SK-N-SH (cell line): ENCODE measurements around the gene SNX6. TPM values are rescaled to one million over a fixed set of nuclear protein-coding genes. Genes with fewer than 3 reads are reported as not detected.
"Not testable (repeated sequence)": the region's sequence is repeated elsewhere in the genome, so short reads cannot be mapped to it uniquely, and the experiment has no call there.

Experiments
- CTCF ChIA-PET: fragments of 300-600, 350-600 bp; formaldehyde crosslinking; extraction: SDS; loops from one replicate; lab custom pipeline; 2021; lab: Yijun Ruan, JAX
- POLR2A ChIA-PET: fragments of 350-600 bp; sonication (Branson Sonifier 250); formaldehyde crosslinking; extraction: SDS; loops from one replicate; lab custom pipeline; 2020; ENCODE audit warnings: antibody characterized with exemption, inconsistent platforms; lab: Yijun Ruan, JAX
- DNase-seq: peaks from one replicate; pipeline ENCODE4 v3.0.0; 2012
- H2AFZ ChIP-seq: fragments of 200-600 bp; sonication (generic); 2 replicates; pipeline ENCODE4 v1.8.1; 2016; ENCODE audit warnings: antibody characterized with exemption, mild to moderate bottlenecking, low read depth
- H3F3A ChIP-seq: fragments of 200-600 bp; sonication (generic); replicated peaks from 2 replicates; pipeline ENCODE3; 2016; ENCODE audit warnings: antibody characterized with exemption, mild to moderate bottlenecking; ENCODE audit not compliant: insufficient read depth
- H3K27ac ChIP-seq, 2 experiments: fragments of 200-500 bp in 1 of 2; fragments of 200-600 bp in 1 of 2; sonication (Bioruptor generic) in 1 of 2; sonication (generic), shearing (Covaris generic) in 1 of 2; 2 replicates each; pipeline versions ENCODE4 v1.5.1 to v1.6.1; 2014 to 2016; ENCODE audit warnings: low read depth in 2 of 2, inconsistent platforms in 1 of 2, low read length in 1 of 2, mild to moderate bottlenecking in 1 of 2, mixed read lengths in 1 of 2
- H3K27me3 ChIP-seq: fragments of 200-600 bp; sonication (generic), shearing (Covaris generic); 2 replicates; pipeline ENCODE4 v1.6.1; 2016; ENCODE audit warnings: mixed run types; ENCODE audit not compliant: insufficient read depth
- H3K36me3 ChIP-seq, 2 experiments: fragments of 200-500 bp in 1 of 2; fragments of 200-600 bp in 1 of 2; sonication (Bioruptor generic) in 1 of 2; sonication (generic) in 1 of 2; replicated peaks in 1 of 2; 2 replicates each; pipeline versions ENCODE3 to v1.5.1; 2014 to 2016; ENCODE audit warnings: low read length in 1 of 2, mild to moderate bottlenecking in 1 of 2; ENCODE audit not compliant: insufficient read depth in 2 of 2, control insufficient read depth in 1 of 2
- H3K4me1 ChIP-seq, 2 experiments: fragments of 200-500 bp in 1 of 2; fragments of 200-600 bp in 1 of 2; sonication (Bioruptor generic) in 1 of 2; sonication (generic), shearing (Covaris generic) in 1 of 2; 2 replicates each; pipeline versions ENCODE4 v1.5.1 to v1.6.1; 2014 to 2016; ENCODE audit warnings: low read depth in 1 of 2, low read length in 1 of 2, mixed run types in 1 of 2; ENCODE audit not compliant: insufficient read depth in 2 of 2, control insufficient read depth in 1 of 2
- H3K4me2 ChIP-seq: fragments of 200-600 bp; sonication (generic), shearing (Covaris generic); 2 replicates; pipeline ENCODE4 v1.6.1; 2017; ENCODE audit warnings: mixed run types
- H3K4me3 ChIP-seq, 2 experiments: fragments of 200-500 bp in 1 of 2; fragments of 200-600 bp in 1 of 2; sonication (Bioruptor generic) in 1 of 2; sonication (generic), shearing (Covaris generic) in 1 of 2; 2 replicates each; pipeline versions ENCODE4 v1.5.1 to v1.8.1; 2014 to 2016; ENCODE audit warnings: low read depth in 2 of 2, inconsistent platforms in 1 of 2, low read length in 1 of 2, mild to moderate bottlenecking in 1 of 2, mixed read lengths in 1 of 2, moderate library complexity in 1 of 2
- H3K79me2 ChIP-seq: fragments of 200-600 bp; sonication (generic); 2 replicates; pipeline ENCODE4 v1.8.1; 2017; ENCODE audit warnings: mild to moderate bottlenecking; ENCODE audit not compliant: insufficient read depth
- H3K9ac ChIP-seq: fragments of 200-600 bp; sonication (generic); 2 replicates; pipeline ENCODE4 v1.6.1; 2017; ENCODE audit warnings: mixed run types
- H3K9me2 ChIP-seq: fragments of 200-600 bp; sonication (generic); 2 replicates; pipeline ENCODE4 v1.6.1; 2017; ENCODE audit warnings: mixed run types
- H3K9me3 ChIP-seq: fragments of 200-600 bp; sonication (generic); 2 replicates; pipeline ENCODE4 v1.6.1; 2017; ENCODE audit warnings: mixed run types, mild to moderate bottlenecking, moderate library complexity
- H4K20me1 ChIP-seq: fragments of 200-600 bp; sonication (generic); 2 replicates; pipeline ENCODE4 v1.6.1; 2017; ENCODE audit warnings: mild to moderate bottlenecking, mixed run types; ENCODE audit not compliant: insufficient read depth
- ELF1 ChIP-seq: IDR thresholded peaks from 2 replicates; pipeline ENCODE4 v1.4.0; 2012
- FOXJ3 ChIP-seq: sonication (generic); formaldehyde crosslinking; IDR thresholded peaks from 2 replicates; pipeline ENCODE4 v1.5.1; 2020; ENCODE audit warnings: mild to moderate bottlenecking, missing genetic modification reagents
- MAX ChIP-seq: IDR thresholded peaks from 2 replicates; pipeline ENCODE4 v1.4.0; 2012; ENCODE audit warnings: low read depth
- TCF12 ChIP-seq: IDR thresholded peaks from 2 replicates; pipeline ENCODE4 v1.4.0; 2012
- WGBS: methylation state at CpG from one replicate; pipeline ENCODE4 v1.1.6; 2017; ENCODE audit warnings: low lambda C conversion rate; 5-methylcytosine and 5-hydroxymethylcytosine counted together
- polyA plus RNA-seq, 3 experiments: library from polyadenylated mRNA; depleted of rRNA; stranded (reverse); fragments of >200 nt; gene quantifications; 2 replicates each; pipeline ENCODE4 v1.2.3, GENCODE V29; 2012
- small RNA-seq, 7 experiments: library from RNA; depleted of rRNA; stranded (forward); fragments of <200 nt; gene quantifications; one replicate each; pipeline ENCODE3, GENCODE V24; 2012

The SNX6 gene
- polyA plus RNA-seq, 1 of the 3 experiments (the other 2 are of a cell fraction): 33.1 TPM

GRCh38 chr14:34522496-34522895 is 107.5 kb downstream of the SNX6 start:
- Histone ChIP-seq H3K79me2 (no peaks in the 10 kb centered on the region), H3K27ac (no peak overlapping the region), H3K4me1 (no peaks in the 10 kb centered on the region), H3K4me2 (no peak overlapping the region), H3K27me3 (no peaks in the 10 kb centered on the region), H3K9me2 (no peaks in the 10 kb centered on the region), H3F3A (peaks cover 8% of the 10 kb centered on the region), H3K4me3 (no peak overlapping the region), H4K20me1 (no peaks in the 10 kb centered on the region), H3K9me3 (no peaks in the 10 kb centered on the region), H2AFZ (no peak overlapping the region), H3K9ac (no peak overlapping the region), H3K36me3 (peaks cover 35 to 76% of the 10 kb centered on the region in 2 experiments)
- WGBS: 97% methylated on average over 2 of the region's 2 CpGs
- CTCF ChIA-PET: interaction anchor here (1.5 kb wide), 1 partner anchor 190 kb away, joined by 4 read pairs; no protein-coding TSS in a partner anchor
- TF ChIP-seq FOXJ3 (CRISPR knock-in tag) (no peak), TCF12 (no peak), MAX (no peak), ELF1 (no peak)
- POLR2A ChIA-PET: no interaction called here
- DNase-seq: no peak

GRCh38 chr14:34521071-34521470 is 108.9 kb downstream of the SNX6 start:
- POLR2A ChIA-PET, H2AFZ ChIP-seq, H3F3A ChIP-seq, DNase-seq, H3K27ac ChIP-seq, H3K79me2 ChIP-seq, H3K4me1 ChIP-seq, H3K27me3 ChIP-seq, H3K4me2 ChIP-seq, H3K9me2 ChIP-seq, H4K20me1 ChIP-seq, H3K4me3 ChIP-seq, H3K9me3 ChIP-seq, H3K9ac ChIP-seq: not testable (repeated sequence)
- 99% methylated on average over 6 of the region's 6 CpGs for WGBS
- CTCF ChIA-PET: interaction anchor here (1.2 kb wide), 1 partner anchor 189 kb away, joined by 4 read pairs; no protein-coding TSS in a partner anchor
- peaks cover 31 to 77% of the 10 kb centered on the region in 2 experiments for H3K36me3 ChIP-seq

GRCh38 chr14:34520304-34520970 is 109.5 kb downstream of the SNX6 start:
- H2AFZ ChIP-seq, H3K79me2 ChIP-seq, DNase-seq, H3K27me3 ChIP-seq, H3K9me3 ChIP-seq, H3F3A ChIP-seq, H4K20me1 ChIP-seq, H3K4me1 ChIP-seq, H3K9ac ChIP-seq, H3K9me2 ChIP-seq, H3K4me2 ChIP-seq, H3K4me3 ChIP-seq, H3K27ac ChIP-seq: not testable (repeated sequence)
- POLR2A ChIA-PET: interaction anchor here (0.7 kb wide), 1 partner anchor 80 kb away, joined by 4 read pairs; no protein-coding TSS in a partner anchor
- peaks cover 31 to 74% of the 10 kb centered on the region in 2 experiments for H3K36me3 ChIP-seq
- CTCF ChIA-PET: interaction anchor here (1.0 to 1.2 kb wide), 2 partner anchors 12 to 189 kb away, joined by 3 to 4 read pairs; no protein-coding TSS in a partner anchor
- WGBS: 96% methylated on average over 7 of the region's 7 CpGs

Small RNAs within 50 kb of the gene (small RNA-seq; reads per million reads assigned to genes)
- gene RNU1-27P: 0 reads per million in 7 experiments
- gene RNU1-28P: 0 reads per million in 7 experiments
- 0 reads per million in 7 experiments for gene RNU6-1261P

Other genes starting within 250 kb of the SNX6 start
- gene SPTSSA, start 167.9 kb downstream of the SNX6 start, polyA plus RNA-seq (2012; rRNA removed): 27.8 and 39.5 TPM in 2 replicates
- 30.0 and 34.5 TPM in 2 replicates for gene EAPP, start 90.4 kb downstream of the SNX6 start, polyA plus RNA-seq (2012; rRNA removed)
- gene CFL2, start 84.4 kb upstream of the SNX6 start, polyA plus RNA-seq (2012; rRNA removed): 48.1 and 60.9 TPM in 2 replicates
- 17.4 and 19.3 TPM in 2 replicates for gene BAZ1A, start 245.2 kb upstream of the SNX6 start, polyA plus RNA-seq (2012; rRNA removed)